NCI-H1048 (cell line): ENCODE measurements around the gene KBTBD4.
"Not testable (repeated sequence)": the region's sequence is repeated elsewhere in the genome, so short reads cannot be mapped to it uniquely, and the experiment has no call there.

ENCODE experiments used
- DNase-seq: peaks from one replicate; lab custom pipeline; 2025; lab: John Stamatoyannopoulos, UW

Gene KBTBD4

DNA sequence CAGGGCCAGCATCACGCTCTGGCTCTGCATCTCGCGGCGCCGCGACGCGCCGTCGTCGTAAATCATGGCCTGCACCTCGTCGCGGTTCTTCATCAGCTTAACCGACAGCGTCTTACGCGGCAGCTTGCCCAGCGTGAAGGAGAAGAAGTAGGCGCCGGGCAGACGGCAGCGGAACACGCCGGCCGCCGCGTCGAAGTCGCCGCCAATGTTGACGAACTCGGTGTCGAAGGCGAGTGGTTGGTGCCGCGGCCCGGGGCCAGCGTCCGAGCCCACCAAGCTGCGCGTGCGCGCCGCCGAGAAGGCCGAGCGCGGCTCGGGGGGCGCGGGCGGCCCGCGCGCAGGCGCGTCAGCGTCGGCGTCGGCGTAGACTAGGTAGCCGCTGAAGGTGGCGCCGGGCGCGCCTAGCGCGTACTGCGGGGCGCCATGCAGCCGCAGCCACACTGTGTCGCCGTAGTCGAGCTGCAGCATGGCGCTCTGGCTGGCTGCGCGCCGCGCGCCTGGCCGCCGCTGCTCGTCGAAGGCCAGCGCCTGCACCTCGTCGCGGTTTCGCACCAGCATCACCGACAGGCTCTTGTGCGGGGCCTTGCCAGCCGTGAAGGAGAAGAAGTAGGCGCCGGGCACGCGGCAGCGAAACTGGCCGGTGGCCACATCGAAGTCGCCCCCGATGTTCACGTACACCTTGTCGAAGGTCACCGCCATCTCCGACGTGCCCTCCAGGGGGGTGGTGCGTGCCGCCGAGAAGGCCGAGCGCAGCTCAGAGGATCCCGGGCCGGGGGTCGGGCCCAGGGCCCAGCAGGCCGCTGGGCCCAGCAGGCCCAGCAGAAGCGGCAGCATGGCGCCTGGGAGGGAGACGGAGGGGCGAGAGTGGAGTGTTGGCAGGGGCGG lies 11.4 kb upstream of the KBTBD4 start:
- DNase-seq = no peak

DNA sequence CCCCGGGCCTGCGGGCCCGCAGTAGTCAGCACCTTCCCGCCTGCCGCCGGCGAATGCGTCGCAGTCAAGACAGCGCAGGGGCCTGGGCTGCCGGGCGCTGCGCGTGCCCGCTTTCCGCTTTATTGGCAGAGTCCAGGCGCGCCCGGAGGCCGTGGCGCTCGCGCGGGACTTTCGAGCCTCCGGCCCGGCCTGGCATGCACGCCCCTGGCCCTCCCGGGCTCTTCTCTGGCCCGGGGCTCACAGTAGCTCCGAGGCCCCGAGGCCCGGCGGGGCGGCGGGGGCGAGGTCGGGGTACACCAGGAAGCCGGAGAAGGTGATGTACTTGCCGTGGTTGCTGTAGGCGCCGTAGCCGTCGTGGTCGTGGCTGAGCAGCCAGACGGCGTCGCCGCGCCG lies 10.8 kb upstream of the KBTBD4 start:
- no peak for DNase-seq

DNA sequence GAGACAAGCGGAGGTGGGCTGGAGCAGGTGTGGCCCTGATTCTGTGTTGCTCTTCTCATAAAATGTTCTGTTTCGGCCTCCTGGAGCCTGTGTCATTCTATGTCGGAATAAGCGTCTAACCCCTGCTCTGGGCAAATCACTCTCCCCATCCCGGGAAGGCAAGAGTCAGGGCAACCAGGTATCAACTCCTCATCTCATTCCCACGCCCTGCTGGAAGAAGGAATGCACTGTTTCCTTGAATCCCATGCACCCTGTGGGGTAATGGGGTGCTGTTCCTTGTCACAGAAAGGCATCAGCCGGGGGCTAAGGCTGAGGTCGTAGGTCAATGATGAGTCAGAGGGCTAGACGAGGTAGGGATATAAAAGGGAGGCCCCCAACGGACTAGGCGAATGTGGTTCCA lies 10.3 kb upstream of the KBTBD4 start:
- DNase-seq = no peak

DNA sequence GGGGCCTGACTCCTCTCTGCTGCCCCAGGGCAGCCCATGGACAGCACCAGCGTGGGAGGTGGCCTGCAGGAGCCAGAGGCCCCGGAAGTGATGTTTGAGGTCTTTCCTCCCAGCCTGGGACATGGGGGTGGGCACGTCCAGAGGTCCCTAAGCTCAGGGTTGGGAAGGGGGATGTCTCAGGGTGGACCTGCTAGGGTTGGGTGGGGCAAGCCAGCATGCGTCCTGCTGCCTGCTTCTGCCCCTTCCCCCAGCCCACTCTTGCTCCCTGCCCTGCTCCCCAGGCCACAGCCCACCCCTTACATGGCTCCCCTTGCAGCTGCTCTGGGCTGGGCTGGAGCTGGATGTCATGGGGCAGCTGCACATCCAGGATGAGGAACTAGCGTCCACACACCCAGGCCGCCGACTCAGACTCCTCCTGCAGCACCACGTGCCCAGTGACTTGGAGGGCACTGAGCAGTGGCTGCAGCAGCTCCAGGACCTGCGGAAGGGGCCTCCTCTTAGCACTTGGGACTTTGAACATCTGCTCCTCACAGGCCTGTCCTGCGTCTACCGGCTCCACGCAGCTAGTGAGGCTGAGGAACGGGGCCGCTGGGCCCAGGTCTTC lies 9.1 kb upstream of the KBTBD4 start:
- DNase-seq = no peak

- no peak for DNase-seq
These were observed 8.4 kb upstream of the KBTBD4 start for GRCh38 chr11:47587039-47587716.

DNA sequence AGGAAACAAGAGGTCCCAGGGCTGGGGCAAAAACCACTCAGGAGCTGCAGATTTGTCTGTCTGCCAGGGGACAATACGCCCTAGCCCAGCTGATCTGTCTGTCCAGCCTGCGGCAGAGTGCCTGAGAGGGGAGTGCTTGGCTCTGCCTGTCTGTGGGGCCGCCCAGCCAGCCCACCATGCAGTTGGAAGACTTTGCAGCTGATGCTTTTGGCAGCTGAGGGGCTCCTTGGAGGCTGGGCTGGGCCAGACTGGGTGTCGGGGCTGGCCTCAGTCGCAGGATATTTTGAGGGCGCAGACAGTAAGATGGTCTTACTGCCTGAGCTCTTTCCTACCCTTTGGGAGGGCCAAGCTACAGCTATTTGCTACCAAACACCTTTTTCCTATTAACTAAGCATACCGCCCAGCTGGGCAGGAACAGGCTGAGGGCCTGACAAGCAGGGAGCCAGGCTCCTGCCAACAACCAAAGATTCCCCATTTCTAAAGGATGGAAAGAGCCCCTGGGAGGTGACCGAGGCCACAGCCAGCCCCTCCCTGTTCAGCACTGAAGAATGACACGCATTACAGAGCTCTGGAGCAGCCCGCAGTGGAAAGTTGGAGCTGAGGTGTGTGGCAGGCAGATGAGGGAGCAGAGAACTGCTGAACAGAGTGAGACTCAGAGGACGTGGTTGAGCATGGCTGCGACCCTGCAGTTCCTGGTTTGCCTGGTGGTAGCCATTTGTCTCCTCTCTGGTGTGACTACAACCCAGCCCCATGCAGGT lies 7.5 kb upstream of the KBTBD4 start, which contains the start of gene FAM180B:
Gene FAM180B (plus strand): TSS at position 581 of the 758 bp plus-strand sequence. CDS start 91 bp downstream, at position 672.
- no peak for DNase-seq

DNA sequence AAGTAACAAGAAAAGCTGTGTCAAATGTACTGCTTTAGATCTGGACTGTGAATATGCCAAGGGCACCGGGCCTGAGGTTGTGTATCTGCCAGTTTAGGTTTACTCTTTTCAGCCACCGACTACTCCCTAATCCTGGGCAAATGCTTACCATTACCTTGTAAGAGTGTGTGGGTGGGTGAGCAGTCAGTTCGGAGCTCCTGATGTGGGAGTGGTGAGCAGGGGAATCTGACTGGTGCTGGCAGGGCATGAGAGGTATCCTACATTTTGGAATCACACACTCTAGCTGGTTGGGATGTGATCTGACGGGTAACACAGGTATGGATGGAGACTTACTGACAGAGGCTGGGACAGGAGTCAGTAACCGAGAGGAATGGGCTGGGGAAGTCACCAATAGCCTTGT lies 5.1 kb upstream of the KBTBD4 start:
- no peak for DNase-seq

DNA sequence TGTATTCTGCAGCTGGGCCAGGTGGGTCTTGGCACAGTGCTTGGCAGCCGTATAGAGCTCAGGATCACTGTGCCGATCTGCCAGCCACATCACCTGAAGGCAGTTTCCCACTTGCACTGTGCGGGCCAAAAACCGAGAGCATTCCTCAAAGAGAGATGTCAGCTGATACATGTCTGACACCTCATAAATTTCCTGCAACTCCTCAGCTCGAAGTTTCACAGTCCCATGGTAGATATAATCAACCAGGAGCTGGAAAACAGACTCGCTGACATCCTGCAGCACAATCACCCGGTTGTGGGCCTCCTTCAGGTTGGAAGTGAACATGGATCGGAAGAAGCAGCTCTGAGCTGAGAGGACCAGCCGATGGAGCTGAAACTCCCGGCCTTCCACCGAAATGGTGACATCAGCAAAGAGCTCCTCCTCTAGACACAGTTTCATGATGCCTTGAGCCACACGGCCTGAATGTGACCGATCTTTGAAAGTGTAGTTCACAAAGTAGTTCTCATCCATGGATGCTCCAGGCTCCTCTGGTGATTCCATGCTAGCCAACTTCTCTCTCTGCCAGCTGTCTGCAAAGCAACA lies 1.2 kb downstream of the KBTBD4 start:
- DNase-seq = no peak

- DNase-seq = no peak
These were observed 5.4 kb downstream of the KBTBD4 start for GRCh38 chr11:47573321-47573720.

DNA sequence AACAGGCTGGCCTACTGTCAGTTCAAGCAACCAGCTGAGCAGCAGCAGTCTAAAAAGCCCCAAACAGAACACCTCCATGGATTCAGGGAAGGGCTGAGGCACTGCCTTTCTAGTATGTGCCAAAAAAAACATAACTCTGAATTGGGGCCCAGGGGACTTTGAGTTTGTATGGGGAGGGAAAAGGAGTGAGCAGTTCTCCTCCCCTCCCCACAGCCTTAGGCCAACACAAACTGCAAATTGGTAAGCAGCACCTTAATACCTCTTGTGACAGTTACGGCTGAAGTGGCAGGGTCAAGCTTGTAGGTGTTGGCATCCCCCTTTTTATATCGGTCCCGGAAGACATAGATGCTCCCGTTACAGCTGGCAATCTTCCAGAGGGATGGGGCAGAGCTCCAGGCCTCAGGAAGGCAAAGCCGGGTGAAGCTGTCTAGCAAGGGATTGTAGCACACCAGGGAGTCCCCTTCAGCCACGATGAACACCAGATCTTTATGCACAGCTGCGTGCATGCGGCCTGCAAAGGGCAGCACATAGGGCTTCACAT lies 6.0 kb downstream of the KBTBD4 start:
- DNase-seq = no peak

DNA sequence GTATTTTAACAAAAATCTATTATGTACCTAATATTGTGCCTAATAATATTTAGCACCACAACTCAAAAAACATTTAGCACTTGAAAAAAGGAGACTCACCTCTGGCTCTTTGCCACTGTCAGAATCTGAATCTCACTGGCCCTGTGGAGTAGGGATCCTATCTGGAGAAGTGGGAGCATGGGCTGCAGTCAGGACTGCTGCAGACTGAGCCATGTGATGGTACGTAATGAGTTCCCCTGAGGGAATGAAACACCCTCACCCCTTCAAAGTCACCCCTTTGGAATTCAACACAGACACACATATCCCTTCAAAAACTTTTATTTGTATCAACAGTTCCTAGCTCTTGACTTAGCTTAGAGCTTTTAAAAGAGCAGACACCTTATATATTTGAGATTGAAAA lies 6.9 kb downstream of the KBTBD4 start:
- DNase-seq = no peak

DNA sequence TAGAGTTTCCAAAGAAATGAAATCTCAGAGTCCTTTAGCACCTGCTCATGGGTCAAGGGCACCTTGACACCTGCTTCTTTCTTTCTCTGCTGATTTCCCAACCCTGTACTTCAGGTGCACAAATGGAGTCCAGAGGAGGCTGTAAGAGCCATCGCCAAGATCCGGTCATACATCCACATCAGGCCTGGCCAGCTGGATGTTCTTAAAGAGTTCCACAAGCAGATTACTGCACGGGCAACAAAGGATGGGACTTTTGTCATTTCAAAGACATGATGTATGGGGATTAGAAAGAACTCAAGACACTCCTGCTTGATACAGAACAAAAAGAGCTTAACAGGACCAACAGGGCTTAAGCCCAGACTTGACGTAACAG lies 7.4 kb downstream of the KBTBD4 start:
- DNase-seq = no peak

GRCh38 chr11:47570651-47571356 lies 8.0 kb downstream of the KBTBD4 start:
- no peak for DNase-seq

DNA sequence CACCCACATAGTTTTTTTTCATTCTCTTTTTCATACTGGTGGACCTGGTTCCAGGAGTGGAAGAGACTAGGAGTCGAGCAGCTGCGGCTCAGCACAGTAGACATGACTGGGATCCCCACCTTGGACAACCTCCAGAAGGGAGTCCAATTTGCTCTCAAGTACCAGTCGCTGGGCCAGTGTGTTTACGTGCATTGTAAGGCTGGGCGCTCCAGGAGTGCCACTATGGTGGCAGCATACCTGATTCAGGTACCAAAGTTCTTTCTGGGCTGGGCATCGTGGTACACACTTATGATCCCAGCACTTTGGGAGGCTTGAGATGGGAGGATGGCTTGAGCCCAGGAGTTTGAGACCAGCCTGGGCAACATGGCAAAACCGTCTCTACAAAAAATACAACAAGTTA lies 9.1 kb downstream of the KBTBD4 start:
- DNase-seq = no peak

DNA sequence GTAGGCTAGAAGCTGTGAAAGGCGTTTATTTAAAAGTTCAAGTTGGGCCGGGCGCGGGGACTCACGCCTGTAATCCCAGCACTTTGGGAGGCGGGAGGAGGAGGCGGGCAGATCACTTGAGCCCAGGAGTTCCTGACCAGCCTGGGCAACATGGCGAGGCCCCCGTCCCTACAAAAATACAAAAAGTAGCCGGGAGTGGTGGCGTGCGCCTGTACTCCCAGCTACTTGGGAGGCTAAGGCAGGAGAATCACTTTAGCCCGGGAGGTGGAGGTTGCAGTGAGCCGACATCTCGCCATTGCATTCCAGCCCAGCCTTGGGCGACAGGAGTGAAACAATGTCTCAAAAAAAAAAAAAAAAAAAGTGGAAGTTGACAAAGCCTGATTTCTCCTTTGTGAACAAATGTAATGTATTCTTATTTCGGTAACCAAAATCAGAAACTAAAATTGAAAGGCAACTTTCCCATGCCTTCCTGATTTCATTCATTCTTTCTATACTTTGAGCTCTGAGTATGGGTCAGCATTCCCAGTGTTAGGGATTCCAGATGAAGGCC lies 12.5 kb downstream of the KBTBD4 start:
- no peak for DNase-seq

DNA sequence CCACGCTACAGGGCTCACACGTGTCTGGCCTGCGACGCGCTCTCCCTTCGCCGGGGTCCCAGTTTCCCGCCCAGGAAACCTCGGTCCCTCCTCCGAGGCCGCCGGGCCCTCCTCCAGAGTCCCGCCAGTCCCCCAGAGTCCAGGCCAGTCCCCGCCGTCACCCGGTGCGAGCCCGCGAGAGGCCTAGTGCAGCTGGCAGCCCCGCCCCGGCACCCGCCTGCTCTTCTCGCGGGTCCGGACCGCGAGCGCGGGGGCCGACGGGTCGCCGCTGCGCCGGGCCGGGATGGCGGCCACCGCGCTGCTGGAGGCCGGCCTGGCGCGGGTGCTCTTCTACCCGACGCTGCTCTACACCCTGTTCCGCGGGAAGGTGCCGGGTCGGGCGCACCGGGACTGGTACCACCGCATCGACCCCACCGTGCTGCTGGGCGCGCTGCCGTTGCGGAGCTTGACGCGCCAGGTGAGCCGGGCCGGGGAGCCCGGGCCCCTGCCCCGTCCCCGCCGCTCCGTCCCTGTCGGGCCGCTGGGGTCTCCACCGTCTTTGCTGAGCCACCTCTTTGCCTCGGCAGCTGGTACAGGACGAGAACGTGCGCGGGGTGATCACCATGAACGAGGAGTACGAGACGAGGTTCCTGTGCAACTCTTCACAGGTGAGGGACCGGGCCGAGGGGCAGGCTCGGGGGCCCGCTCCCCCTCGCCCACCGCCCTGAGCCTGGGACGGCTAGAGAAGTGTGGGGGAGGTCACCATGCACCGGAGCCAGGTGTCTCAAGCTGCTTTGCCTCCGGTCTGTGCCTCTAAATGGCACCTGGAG lies 13.2 kb downstream of the KBTBD4 start, which contains the start of gene PTPMT1:
Gene PTPMT1 (plus strand): TSS at position 260 of the 809 bp plus-strand sequence. CDS start 24 bp downstream, at position 284.
- DNase-seq = peak; percentile 48

DNA sequence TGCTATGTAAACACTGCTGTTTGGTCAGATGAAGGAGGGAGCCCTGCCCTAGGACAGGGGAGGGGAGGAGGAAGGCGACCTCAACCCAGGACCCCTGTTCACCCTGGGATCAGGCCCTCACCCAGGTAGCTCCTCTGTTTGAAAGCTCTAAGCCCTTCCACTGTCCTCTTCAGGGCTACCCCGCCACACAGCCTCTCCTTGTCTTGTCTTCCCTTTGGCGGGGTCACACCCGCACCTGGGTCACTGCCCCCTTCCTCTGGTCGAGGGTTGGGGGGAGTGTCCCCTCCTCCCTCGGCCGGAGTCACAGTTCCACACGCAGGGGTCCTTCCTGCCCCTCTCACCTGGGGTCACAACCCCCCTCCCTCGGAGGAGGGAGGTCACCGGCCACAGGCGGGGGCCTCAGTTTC lies 13.8 kb downstream of the KBTBD4 start:
- no peak for DNase-seq

DNA sequence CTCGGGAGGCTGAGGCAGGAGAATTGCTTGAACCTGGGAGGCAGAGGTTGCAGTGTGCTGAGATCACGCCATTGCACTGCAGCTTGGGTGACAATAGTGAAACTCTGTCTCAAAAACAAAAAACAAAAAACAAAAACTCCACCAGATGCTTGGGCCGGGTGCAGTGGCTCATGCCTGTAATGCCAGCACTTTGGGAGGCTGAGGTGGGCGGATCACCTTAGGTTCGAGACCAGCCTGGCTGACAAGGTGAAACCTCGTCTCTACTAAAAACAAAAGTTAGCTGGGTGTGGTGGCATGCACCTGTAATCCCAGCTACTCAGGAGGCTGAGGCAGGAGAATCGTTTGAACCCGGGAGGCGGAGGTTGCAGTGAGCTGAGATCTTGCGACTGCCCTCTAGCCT lies 14.4 kb downstream of the KBTBD4 start:
- DNase-seq = not testable (repeated sequence)

DNA sequence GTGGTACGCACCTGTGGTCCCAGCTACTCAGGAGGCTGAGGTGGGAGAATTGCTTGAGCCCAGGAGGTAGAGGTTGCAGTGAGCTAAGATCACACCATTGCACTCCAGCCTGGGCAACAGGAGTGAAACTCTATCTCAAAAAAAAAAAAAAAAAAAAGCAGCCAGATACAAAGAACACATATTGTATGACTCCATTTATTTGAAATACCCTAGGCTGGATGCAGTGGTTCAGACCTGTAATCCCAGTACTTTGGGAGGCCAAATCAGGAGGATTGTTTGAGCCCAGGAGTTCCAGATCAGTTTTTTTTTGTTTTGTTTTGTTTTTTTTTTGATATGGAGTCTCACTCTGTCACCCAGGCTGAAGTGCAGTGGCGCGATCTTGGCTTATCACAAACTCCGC lies 16.4 kb downstream of the KBTBD4 start:
- DNase-seq = not testable (repeated sequence)

DNA sequence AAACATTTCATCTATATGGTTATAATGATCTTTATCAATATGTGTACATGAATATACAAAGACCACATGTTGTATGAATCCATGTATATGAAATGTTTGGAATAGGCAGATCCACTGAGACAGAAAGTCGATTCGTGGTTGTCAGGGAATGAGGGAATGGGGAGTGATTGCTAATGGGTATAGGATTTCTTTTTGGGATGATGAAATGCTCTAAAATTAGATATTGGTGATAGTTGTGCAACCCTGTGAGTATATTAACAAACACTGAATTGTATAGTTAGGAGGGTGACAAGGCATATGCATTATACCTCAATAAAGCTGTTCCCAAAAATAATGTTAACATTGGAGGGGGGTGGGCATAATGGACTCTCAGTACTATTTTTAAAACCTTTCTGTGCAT lies 18.3 kb downstream of the KBTBD4 start:
- DNase-seq = no peak
